CD4-positive, CD25-positive, alpha-beta regulatory T cell (primary cell): ENCODE results near the gene ESPN. TPM values are rescaled to one million over a fixed set of nuclear protein-coding genes. Genes with fewer than 3 reads are reported as not detected.
A peak's percentile ranks its signal among the peaks of the same experiment; 100 is the strongest.

Experiments
- ATAC-seq, 2 donors: fragments of 150-1000 bp; cut with Tn5 transposase; one replicate each; pipeline ENCODE4 v1.10.0; 2021; ENCODE audit warnings: low read depth in 2 of 2, moderate number of reproducible peaks in 2 of 2, moderate library complexity in 1 of 2
- DNase-seq, 3 donors: peaks; one replicate each; pipeline versions ENCODE4 v3.0.0 to v3.0.0-alpha.2; 2012 to 2022; ENCODE audit warnings: mixed read lengths in 1 of 3
- H3K27ac ChIP-seq: one replicate; pipeline ENCODE4 v1.7.0; 2013; ENCODE audit warnings: mild to moderate bottlenecking, low read length; ENCODE audit not compliant: insufficient read depth, poor library complexity, severe bottlenecking
- H3K27me3 ChIP-seq: one replicate; pipeline ENCODE4 v1.7.0; 2013; ENCODE audit warnings: low read length; ENCODE audit not compliant: control insufficient read depth, insufficient read depth
- H3K36me3 ChIP-seq: one replicate; pipeline ENCODE4 v1.7.0; 2013; ENCODE audit warnings: mild to moderate bottlenecking, low read length, moderate library complexity; ENCODE audit not compliant: control insufficient read depth, insufficient read depth
- H3K4me1 ChIP-seq: 2 replicates; pipeline ENCODE4 v1.7.0; 2013; ENCODE audit warnings: mild to moderate bottlenecking, low read length; ENCODE audit not compliant: insufficient read depth, control insufficient read depth, poor library complexity, severe bottlenecking
- H3K4me3 ChIP-seq: one replicate; pipeline ENCODE4 v1.7.0; 2013; ENCODE audit warnings: low read depth, mild to moderate bottlenecking, low read length, moderate library complexity
- H3K9me3 ChIP-seq, 2 experiments: 1 replicate in 1 of 2; 2 replicates in 1 of 2; pipeline ENCODE4 v1.7.0; 2013; ENCODE audit warnings: low read length in 2 of 2, mild to moderate bottlenecking in 1 of 2, moderate library complexity in 1 of 2; ENCODE audit not compliant: control insufficient read depth in 2 of 2
- H3K27ac Mint-ChIP-seq, 3 donors: one replicate each; pipeline ENCODE4 v1.8.0; 2020 to 2022; ENCODE audit warnings: mild to moderate bottlenecking in 3 of 3, mixed read lengths in 3 of 3, moderate library complexity in 2 of 3
- H3K27me3 Mint-ChIP-seq: one replicate; pipeline ENCODE4 v1.8.0; 2022; ENCODE audit warnings: mild to moderate bottlenecking, mixed read lengths
- H3K36me3 Mint-ChIP-seq: one replicate; pipeline ENCODE4 v1.8.0; 2020; ENCODE audit warnings: mixed read lengths
- H3K4me1 Mint-ChIP-seq, 4 donors: one replicate each; pipeline ENCODE4 v1.8.0; 2020 to 2022; ENCODE audit warnings: mixed read lengths in 4 of 4, mild to moderate bottlenecking in 1 of 4
- H3K4me3 Mint-ChIP-seq, 4 donors: one replicate each; pipeline ENCODE4 v1.8.0; 2020 to 2022; ENCODE audit warnings: mild to moderate bottlenecking in 4 of 4, mixed read lengths in 4 of 4, moderate library complexity in 3 of 4
- H3K9me3 Mint-ChIP-seq, 7 donors: one replicate each; pipeline ENCODE4 v1.8.0; 2020 to 2022; ENCODE audit warnings: mixed read lengths in 7 of 7, mild to moderate bottlenecking in 3 of 7, moderate library complexity in 2 of 7
- polyA plus RNA-seq, 4 donors: library from polyadenylated mRNA; unstranded; fragments of 300-500 nt; fragmentation: Illumina TruSeq; gene quantifications; one replicate each; pipeline ENCODE4 v1.2.3, GENCODE V29; 2021
- total RNA-seq: library from RNA; stranded (reverse); gene quantifications from one replicate; pipeline ENCODE4 v1.2.3, GENCODE V29; 2022

The ESPN gene
- total and polyA plus RNA-seq, 5 donors from 2014 or later, result 0.22 to 3.7 (median 0.23) TPM

DNA sequence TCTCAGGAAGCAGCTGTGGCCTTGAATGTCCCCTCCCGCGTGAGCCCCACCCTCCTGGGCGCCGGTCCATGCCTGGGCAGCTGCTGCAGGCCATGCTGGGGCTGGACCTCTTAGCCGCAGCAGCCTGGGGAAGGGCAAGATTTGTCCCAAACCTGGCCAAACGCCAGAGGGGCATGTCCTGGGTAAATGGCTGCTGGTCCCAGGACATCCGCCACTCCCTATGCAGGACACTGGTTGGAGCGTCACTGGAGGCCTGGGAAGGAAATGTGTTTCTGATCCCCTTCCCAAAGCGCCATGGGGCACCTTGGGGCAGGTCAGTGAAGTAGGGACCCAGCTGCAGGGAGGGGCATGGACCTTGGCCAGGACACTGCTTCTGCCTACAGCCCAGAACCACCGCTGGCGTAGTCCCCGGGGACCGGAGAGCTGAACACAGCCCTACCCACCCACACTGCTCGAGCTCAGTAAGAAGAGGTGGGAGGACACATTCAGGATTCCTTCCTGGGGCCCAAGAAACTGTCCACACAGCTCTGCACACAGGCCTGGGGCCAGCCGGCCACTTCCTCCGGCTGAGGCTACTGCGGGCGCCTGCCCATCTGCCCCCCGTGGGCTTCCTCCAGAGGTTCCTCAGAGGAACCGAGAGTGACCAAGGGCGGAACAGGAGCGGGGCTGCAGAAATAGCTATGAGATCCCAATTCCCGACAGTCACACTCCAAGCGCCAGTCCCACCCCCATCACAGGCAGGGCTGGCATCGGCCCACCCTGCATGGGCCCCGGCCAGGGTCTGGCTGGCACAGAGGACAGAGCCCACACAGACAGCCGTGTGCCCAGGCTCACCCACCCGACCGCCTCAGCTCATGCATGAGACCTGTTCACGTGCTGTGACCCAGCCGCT, 77.7 kb downstream of the ESPN start:
- no peak overlapping the region for H3K27ac Mint-ChIP-seq
- peaks cover 12% of the 10 kb centered on the region for H3K27me3 Mint-ChIP-seq
- peaks cover 0 to 13% (median 0%) of the 10 kb centered on the region in 4 donors for H3K4me1 Mint-ChIP-seq
- DNase-seq (no peak), ATAC-seq (no peak)
- no peaks in the 10 kb centered on the region for H3K36me3 ChIP-seq
- no peak overlapping the region for H3K4me3 Mint-ChIP-seq
- no peaks in the 10 kb centered on the region for H3K9me3 Mint-ChIP-seq
- H3K27me3 ChIP-seq, result no peaks in the 10 kb centered on the region
- no peak overlapping the region for H3K27ac ChIP-seq
- H3K9me3 ChIP-seq, result no peaks in the 10 kb centered on the region
- no peaks in the 10 kb centered on the region for H3K36me3 Mint-ChIP-seq
- no peak overlapping the region for H3K4me3 ChIP-seq
- H3K4me1 ChIP-seq, result peaks cover 12% of the 10 kb centered on the region

DNA sequence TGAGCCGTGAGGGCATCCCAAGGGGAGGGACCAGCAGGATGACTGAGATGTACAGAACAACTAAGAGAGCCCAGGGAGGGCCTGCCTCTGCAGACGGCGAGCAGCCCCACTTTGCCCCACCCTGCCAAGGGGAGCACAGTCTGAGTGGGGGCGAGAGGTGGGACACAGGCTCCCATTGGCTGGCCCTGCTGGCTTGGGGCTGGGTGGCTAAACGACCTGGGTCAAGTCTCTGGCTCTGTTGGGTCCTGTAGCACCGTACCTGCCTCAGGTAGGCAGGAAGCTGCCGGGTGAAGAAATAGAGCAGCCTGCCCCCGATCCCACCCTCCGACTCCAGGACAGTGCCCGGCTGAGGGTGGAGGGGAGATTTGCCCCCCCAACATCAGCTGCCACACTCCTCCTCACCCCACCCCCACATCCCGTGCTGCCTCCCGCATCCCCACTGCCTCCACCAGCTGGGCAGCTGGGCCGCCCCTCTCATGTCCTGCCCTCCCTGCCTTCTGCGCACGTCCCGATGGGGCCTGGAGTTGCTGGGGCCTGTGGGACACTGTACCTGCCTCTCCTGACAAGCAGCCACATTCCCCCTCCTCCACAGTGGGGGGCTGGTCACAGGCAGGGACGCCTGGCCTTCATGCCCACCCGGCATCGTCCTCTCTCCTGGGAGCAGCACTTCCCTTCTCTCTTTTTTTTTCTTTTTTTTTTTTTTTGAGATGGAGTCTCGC, 79.5 kb downstream of the ESPN start:
- Mint-ChIP-seq H3K27ac (no peak overlapping the region), H3K36me3 (no peaks in the 10 kb centered on the region), H3K9me3 (no peaks in the 10 kb centered on the region), H3K4me3 (no peak overlapping the region), H3K4me1 (peaks cover 0 to 4% (median 0%) of the 10 kb centered on the region in 4 donors), H3K27me3 (peaks cover 4% of the 10 kb centered on the region)
- ATAC-seq (no peak), DNase-seq (no peak)
- H3K36me3 ChIP-seq, result no peaks in the 10 kb centered on the region
- H3K4me1 ChIP-seq, result no peaks in the 10 kb centered on the region
- no peak overlapping the region for H3K27ac ChIP-seq
- H3K9me3 ChIP-seq, result no peaks in the 10 kb centered on the region
- H3K27me3 ChIP-seq, result no peaks in the 10 kb centered on the region
- no peak overlapping the region for H3K4me3 ChIP-seq

DNA sequence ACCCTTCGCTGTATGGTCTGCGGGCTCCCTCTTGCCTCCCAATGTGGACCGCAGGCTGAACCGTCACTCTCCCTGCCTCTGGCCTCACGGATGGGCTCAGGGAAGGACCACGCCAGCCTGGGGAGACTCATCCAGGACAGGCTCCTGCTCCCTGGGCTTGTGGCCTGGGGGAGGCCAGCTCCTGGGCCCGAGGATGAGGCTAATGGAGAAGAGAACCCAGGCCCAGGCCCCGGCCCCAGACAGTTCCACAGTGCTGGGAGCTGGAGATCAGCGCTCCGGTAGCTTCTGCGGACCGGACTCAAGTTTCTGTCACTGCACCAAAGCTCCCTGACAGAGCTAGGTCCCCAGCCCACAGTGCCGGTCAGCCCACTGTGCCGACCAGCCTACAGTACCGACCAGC, 80.3 kb downstream of the ESPN start:
- DNase-seq (no peak), ATAC-seq (no peak)
- no peaks in the 10 kb centered on the region for H3K9me3 Mint-ChIP-seq
- Histone ChIP-seq H3K4me1 (no peaks in the 10 kb centered on the region), H3K36me3 (no peaks in the 10 kb centered on the region), H3K9me3 (no peaks in the 10 kb centered on the region), H3K4me3 (no peak overlapping the region), H3K27me3 (no peaks in the 10 kb centered on the region), H3K27ac (no peak overlapping the region)
- H3K4me1 Mint-ChIP-seq, result no peaks in the 10 kb centered on the region
- no peaks in the 10 kb centered on the region for H3K36me3 Mint-ChIP-seq
- H3K4me3 Mint-ChIP-seq, result no peak overlapping the region
- peaks cover 4% of the 10 kb centered on the region for H3K27me3 Mint-ChIP-seq
- H3K27ac Mint-ChIP-seq, result peak overlapping the region in 1 of 3 donors; percentile 46

DNA sequence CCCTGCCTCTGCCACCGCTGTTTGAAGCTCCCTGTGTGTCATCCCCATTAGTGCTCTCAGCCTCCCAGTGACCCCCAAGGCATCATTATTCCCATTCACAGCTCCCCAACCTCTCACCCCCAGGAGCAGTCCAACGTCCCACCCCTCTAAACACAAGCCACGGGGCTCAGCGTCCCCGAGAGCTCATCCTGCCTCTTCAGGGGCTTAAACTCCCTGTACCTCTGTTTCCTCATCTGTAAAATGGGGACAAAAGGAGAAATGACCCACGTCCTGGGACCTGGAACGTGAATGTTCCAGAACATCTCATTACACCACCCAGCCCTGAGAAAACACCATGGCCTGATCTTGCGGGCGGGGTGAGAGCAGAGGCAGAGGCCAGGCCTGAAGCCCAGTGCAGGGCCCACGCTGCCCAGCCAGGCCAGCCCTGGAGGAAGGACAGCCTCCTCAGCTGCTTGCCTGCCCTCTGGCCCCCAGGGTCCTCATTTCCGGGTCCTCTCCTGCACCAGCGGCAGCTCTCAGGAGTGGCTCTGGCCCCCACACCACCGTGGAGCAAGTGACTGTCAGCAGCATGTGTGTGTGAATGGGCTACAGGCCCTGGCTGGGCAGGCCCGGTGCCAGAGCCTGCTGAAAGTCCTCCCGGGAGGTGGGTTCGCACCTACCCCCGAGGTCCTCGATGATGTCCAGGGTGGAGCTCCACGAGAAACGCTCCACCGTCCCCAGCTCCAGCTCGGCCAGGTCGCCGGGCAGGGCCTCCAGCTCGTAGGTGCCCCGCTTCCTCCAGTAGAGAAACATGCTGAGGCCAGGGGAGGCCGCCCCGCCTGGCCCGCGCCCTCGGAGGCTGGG, 81.0 kb downstream of the ESPN start:
- H3K9me3 Mint-ChIP-seq, result no peaks in the 10 kb centered on the region
- peaks cover 4% of the 10 kb centered on the region for H3K27me3 Mint-ChIP-seq
- Histone ChIP-seq H3K27ac (no peak overlapping the region), H3K4me3 (no peak overlapping the region), H3K4me1 (no peaks in the 10 kb centered on the region), H3K9me3 (no peaks in the 10 kb centered on the region), H3K27me3 (no peaks in the 10 kb centered on the region), H3K36me3 (no peaks in the 10 kb centered on the region)
- peak overlapping the region in 1 of 3 donors; percentile 46 for H3K27ac Mint-ChIP-seq
- no peaks in the 10 kb centered on the region for H3K36me3 Mint-ChIP-seq
- ATAC-seq (no peak), DNase-seq (no peak)
- no peak overlapping the region for H3K4me3 Mint-ChIP-seq
- H3K4me1 Mint-ChIP-seq, result no peaks in the 10 kb centered on the region

DNA sequence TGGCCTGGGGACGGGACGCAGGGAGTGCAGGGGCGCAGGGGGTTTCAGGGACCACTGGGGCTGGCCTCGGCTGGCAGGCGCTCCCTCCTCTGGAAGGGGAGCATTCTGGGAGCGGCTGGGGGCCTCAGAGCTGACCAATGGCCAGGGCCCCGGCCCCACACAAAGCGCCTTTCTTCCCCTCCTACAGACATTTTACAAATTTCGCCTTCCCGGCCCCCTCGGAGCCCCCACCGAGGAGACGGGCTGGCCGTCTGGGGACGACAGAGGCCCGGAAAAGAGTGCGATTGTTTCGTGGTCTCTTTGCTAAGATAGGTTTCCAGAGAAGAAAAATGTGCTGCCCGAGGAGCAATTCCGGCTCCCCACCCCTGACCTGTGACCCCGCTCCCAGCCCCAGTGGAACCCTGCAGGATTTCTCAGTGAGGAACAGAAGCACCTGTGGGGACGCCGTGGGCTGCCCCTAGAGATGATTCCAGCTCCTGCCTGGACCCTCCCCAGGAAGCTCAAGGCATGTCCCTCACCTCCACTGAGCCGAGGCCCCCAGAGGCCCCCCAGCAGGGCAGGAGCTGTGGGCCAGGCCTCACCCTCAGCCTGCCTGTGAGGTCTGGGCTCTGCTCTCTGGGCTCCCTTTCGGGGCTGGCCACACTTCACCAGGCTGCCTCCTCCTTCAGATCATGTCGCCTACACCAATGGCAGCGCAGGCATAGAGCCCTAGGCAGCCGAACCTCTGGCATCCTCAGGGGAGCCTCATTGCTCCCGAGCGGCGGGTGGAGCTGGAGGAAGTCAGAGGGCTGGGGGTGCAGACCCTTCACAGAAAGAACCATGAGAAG, 81.8 kb downstream of the ESPN start:
- ATAC-seq (no peak), DNase-seq (no peak)
- Histone ChIP-seq H3K4me1 (no peaks in the 10 kb centered on the region), H3K4me3 (no peak overlapping the region), H3K9me3 (no peaks in the 10 kb centered on the region), H3K27ac (no peak overlapping the region), H3K36me3 (no peaks in the 10 kb centered on the region), H3K27me3 (no peaks in the 10 kb centered on the region)
- no peaks in the 10 kb centered on the region for H3K36me3 Mint-ChIP-seq
- H3K4me3 Mint-ChIP-seq, result peak overlapping the region in 1 of 4 donors; percentile 78
- no peak overlapping the region for H3K27ac Mint-ChIP-seq
- H3K4me1 Mint-ChIP-seq, result no peaks in the 10 kb centered on the region
- peaks cover 4% of the 10 kb centered on the region for H3K27me3 Mint-ChIP-seq
- H3K9me3 Mint-ChIP-seq, result no peaks in the 10 kb centered on the region

DNA sequence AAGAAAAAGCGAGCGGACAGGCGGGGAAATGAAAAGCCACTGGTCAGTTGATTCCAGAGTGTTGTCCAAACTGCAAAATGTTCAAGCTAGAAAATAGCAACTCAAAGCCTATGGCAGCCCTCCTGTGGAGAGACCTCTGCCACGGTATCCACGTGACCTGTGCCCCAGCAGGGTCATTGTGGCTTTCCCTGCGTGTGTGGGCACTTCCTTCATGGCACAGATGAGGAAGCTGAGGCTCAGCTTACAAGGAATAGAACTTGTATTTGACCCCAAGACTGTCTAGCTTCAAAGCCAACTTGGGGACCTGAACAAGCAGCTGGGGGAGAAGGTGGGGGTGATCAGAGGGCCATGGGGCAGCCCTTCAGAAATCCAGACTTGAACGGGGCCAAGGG, 82.5 kb downstream of the ESPN start:
- Histone ChIP-seq H3K27me3 (no peaks in the 10 kb centered on the region), H3K27ac (no peak overlapping the region), H3K4me3 (no peak overlapping the region), H3K4me1 (no peaks in the 10 kb centered on the region), H3K36me3 (no peaks in the 10 kb centered on the region), H3K9me3 (no peaks in the 10 kb centered on the region)
- H3K36me3 Mint-ChIP-seq, result no peaks in the 10 kb centered on the region
- H3K4me1 Mint-ChIP-seq, result no peaks in the 10 kb centered on the region
- no peak overlapping the region for H3K27ac Mint-ChIP-seq
- ATAC-seq, result no peak
- no peak for DNase-seq
- no peak overlapping the region for H3K4me3 Mint-ChIP-seq
- peaks cover 4% of the 10 kb centered on the region for H3K27me3 Mint-ChIP-seq
- no peaks in the 10 kb centered on the region for H3K9me3 Mint-ChIP-seq

DNA sequence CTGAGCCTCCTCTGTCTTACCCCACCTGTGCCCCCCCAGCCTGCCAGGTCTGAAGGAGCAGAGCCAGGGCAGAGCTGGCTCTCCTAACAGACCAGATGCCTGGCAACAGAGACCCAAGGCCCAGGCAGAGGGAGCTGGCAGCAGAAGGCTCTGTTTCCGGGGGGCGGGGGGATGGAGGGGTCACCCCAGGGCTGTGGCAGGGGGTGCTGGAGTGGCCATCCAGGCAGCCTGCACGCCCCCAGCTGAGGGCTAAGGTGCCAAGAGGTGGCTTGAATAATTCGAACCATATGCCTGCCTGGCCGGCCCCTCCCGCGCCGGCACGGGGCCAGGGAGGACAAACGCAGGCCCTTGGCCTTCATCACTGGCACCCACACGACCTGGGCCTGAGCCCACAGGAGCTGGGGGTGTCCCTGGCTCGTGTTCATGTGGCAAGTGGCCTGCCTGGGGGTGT, 82.9 kb downstream of the ESPN start:
- ATAC-seq (no peak), DNase-seq (no peak)
- Mint-ChIP-seq H3K36me3 (no peaks in the 10 kb centered on the region), H3K9me3 (no peaks in the 10 kb centered on the region), H3K4me3 (no peak overlapping the region), H3K27me3 (peaks cover 4% of the 10 kb centered on the region), H3K4me1 (no peaks in the 10 kb centered on the region), H3K27ac (no peak overlapping the region)
- Histone ChIP-seq H3K9me3 (no peaks in the 10 kb centered on the region), H3K27me3 (no peaks in the 10 kb centered on the region), H3K4me1 (no peaks in the 10 kb centered on the region), H3K36me3 (no peaks in the 10 kb centered on the region), H3K27ac (no peak overlapping the region), H3K4me3 (no peak overlapping the region)
